Activated CD4-positive, alpha-beta T cell treated with anti-CD3 and anti-CD28 coated beads, Interleukin-2, amount 50 U/mL, for 16 hours (primary cell): ENCODE data around the gene STYK1.
A peak's percentile ranks its signal among the peaks of the same experiment; 100 is the strongest.

Source experiments
- DNase-seq: peaks from one replicate; pipeline ENCODE4 v3.0.0-alpha.2; 2020

STYK1 gene, protein sequence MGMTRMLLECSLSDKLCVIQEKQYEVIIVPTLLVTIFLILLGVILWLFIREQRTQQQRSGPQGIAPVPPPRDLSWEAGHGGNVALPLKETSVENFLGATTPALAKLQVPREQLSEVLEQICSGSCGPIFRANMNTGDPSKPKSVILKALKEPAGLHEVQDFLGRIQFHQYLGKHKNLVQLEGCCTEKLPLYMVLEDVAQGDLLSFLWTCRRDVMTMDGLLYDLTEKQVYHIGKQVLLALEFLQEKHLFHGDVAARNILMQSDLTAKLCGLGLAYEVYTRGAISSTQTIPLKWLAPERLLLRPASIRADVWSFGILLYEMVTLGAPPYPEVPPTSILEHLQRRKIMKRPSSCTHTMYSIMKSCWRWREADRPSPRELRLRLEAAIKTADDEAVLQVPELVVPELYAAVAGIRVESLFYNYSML

DNA sequence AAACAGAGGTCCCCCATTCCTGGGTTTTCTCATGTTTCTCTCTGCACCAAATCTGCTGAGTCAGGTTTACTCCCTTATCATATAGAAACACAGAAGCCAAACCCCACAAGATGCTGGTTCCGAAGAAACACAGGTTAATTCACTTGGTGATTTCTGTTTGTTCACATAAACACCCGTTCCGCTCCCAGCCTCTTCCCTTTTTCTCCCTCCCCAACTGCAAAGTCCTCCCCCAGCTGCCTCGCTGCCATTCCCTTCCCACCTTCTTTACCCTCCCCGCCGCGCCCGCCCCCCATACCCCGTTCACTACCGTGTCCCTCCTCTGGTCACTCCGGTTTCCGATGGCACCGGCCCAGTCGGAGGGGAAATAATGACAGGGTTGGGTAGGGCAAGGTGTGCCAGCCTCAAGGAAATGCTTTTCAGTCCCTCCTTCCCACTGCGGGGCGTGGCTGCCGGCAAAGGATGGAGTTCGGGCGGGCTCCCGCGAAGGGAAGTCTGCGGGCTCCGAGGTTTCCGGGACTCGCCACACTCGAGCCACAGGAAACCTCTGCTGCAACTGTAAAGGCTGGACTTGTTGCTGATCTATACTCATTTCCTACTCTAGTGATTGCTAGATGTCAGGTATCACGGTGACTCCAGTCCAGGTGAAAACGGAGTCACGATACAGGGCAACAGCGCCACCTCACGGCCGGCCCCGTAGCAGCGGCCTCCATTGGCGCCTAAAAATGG, at the start of gene STYK1:
TSS of gene STYK1 (minus strand) at position 394 of the 726 bp plus-strand sequence. CDS start 39,434 bp downstream, outside the sequence.
- DNase-seq, result peak; percentile 90

DNA sequence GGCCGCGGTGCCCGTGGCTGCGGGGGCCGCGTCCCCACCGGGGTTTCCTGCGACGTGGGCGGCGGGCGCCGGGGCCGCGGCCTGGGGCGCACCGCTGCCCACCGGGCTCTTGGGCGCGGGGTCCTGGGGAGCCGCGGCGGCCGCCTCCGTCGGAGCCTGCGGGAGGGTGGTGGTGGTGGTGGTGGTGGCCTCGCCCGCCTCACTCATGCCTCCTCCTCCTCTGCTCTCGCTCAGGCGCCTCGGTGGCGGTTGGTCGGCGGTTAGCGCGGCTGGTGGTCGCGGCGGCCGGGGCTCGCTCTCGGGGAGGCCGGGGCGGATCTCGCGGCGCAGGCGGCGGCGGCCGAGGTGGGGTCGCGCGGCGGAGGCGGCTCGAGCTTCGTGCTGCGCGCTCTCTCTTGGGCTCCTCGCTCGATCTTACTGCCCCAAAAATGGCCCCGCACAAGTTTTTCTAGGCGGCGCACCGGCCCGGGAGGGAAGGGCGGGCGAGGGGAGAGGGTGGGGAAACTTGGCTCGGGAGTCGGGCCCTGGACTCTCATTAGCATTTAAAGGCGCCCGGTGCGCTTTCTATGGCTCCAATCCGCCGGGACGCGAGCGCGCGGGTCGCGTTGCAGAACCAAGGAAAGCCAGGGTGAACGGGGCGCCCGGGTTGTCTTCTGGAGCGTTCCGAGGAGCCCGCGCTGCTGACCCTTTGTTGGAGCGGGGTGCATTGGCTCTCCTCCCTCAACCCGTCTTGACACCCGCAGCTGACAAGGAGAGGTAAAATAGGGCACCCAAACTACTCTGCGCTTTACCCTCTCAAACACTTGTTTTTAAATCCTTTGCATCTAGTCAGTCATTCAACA, 49.3 kb upstream of the STYK1 start, which contains the start of gene YBX3:
TSS of gene YBX3 (minus strand) at position 419 of the 842 bp plus-strand sequence. CDS start at position 207, 212 bp downstream.
- DNase-seq, result peak; percentile 74

DNA sequence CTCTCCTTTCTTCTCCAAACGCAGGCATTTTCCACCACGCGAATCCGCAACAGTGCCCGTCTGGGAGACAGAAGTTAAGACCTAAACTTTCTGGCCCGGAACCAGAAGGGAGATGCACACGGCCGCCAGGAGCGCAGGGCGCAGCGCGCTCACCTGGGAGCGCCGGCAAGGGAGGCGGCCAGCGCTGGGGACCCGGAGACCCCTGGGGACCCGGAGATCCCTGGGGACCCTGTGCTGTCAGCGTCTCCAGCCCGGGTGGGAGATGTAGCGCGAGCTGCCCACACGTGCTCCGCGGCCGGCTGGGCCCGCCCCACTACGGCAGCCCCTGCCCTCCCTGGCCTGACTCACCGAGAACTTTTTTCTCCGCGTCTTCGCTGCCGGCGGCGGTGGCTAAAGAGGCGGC, 48.7 kb upstream of the STYK1 start:
- DNase-seq, result peak; percentile 50

DNA sequence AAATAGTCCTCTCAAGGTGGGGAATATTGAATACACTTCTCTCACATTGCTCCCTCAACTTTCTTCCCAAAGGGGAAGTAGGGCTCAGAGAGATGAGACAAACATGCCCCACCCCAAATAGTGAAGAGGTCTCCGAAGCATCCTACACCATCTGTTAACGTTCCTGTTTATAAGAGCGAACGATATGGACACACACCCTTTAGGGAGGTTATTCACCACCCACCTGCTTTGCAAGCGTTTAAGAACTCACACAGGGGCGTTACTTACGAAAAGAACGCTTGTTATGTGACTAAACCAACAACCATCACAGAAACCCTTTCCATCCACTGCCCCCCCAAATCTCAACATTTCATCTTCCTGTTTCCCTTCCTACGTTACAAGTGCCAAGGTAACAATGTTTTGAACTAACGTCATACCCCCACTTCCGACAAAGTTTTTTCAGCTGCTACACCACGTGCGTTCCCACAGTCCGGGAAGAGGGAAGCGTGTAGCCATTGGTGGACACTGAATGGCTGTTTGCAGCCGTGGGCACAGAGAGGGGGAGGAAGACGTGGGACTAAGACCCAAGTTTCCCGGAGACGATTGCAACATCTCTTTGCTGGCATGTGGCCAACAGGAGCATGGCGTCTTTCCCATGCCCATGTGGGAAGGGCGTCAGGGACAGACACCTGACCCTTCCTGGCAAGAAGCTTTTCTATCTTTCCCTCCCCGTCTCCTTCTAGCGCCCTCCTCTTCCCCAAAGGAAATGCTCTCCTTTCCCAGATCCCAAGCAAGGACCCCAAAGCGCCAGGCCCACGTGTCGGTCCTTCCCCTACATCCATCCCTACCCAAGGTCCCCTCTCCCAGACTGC, 48.0 kb upstream of the STYK1 start:
- DNase-seq, result peak; percentile 75

DNA sequence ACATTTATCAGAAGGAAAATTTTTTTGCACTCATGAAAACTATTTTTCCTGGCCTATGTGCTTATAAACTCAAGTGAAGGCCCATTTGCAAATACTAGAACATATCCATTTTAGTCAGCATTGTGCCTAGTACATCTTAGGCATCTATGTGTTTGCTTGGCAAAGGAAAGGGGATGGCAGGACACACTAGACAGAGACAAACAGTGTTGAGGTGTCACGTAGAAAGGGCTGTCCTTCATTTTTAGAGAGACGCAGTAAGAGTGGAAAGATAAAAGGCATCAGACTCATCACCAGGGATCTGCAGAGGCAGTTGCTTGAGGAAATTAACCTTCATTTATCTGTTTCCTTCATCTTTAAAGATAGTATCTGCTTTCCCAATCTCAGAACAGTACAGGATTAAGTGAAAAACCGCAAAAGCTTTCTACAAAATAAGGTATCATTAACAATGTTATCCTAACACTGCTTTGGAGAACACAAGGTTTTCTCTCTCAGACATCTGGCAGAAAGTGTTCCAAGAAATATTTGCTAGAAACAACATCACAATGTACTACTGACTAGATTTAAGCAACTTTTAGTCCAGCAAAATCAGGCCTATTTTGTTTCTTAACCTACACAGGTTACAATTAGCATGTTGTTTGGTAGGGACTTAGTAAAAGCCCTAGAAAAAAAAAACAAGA, 47.3 kb upstream of the STYK1 start:
- no peak for DNase-seq

DNA sequence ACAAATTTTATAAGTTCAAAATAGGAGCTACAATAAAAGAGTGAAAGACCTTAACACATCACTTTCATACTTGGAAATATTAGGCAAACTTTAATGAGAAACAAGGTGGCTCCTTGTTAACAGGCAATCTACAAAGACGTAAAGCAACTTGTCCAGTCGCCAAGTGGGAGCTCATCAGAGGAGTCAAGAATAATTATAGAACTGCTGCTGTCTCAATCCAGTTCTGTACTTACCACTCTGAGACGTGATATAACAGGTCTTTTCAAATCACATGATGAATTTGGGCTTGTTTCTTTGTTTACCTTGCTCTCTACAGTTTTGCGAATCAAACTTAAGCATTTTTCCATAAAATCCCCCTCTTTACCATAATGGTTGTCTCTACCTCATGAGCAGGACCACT, 45.6 kb upstream of the STYK1 start:
- no peak for DNase-seq

DNA sequence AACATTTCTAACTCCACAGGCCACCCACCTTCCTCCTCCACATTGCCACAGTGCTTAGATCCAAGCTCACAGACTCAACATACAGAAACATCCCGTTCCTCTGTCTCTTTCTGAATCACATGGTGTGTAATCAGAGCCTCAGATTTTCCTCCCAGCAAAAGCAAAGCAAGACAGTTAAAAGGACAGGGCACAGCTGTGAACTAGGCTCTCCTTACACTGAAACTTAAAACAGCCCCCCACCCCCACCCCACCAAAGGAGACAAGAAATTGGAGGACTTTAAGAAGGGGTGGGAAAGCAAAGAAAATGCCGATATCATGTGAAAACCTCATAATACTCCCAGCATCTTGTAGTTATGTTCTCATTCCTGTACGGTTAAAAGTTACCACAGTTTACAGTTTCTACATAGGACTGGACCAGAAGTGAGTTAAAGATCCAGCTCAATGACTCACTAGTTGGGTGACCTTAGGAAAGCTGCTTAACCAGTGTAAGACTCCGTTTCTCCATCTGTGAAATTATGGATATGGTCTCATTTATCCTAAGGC, 44.5 kb upstream of the STYK1 start:
- DNase-seq, result no peak

DNA sequence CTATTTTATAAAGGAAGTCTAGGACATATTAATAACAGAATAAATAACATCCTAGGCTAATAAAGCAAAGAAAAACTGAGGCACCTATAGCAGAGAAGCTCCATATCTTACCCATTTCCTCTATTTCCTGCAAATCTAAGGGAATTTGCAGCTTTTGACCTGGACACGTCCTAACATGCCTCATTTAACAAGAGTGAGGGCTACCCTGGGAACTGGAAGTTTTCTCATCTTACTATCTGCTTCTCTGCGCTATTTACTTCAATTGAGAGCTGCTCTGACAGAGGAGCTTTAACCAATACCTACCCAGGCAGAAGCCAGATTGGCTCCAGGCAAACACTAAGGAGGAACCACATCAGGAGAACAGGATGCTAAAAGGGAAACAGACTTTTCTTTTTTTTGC, 43.6 kb upstream of the STYK1 start:
- DNase-seq, result no peak

DNA sequence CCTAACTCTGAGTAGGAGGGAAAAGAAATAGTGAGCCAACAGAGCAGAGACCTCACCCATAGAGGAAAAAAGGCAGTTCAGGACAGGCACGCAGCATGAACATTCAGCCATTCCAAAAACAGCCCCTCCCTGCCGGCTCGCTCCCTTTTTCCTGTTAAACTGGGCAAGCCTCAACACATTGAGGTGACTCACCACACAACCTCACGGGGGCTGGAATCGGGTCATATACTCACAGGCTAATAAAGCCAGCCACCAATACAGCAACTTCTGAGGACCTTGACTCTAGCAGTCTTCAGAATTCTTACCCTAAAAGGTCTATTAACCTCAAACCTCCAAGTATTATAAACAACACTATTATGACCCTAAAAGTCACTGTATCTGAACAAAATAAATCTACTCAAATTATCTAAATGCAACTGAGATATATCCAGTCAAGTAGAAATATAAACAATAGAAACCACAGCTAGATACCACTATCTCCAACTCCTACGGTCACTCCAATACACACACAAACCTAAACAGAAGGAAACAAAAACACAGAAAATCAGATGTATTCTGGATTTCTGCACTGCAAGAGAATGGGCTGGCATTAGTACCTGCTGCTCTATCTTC, 43.0 kb upstream of the STYK1 start:
- no peak for DNase-seq

DNA sequence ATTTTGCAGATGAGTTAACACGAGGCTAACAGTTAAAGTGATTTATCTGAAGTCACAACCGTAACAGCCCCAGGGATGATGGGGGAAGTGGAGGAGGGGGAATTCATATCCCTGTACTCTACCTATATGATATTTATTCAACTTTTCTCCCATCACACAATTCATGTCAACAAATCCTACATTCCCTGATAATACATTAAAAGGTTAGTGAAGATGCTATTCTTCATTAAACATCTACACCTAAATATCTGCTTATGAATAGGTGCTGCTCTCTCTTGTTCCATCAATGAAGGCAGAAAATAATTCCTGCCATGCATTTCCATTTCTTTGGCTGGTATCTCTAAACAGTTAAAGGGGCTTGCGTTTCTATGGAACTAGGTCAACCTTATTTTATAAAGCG, 42.4 kb upstream of the STYK1 start:
- DNase-seq, result no peak

DNA sequence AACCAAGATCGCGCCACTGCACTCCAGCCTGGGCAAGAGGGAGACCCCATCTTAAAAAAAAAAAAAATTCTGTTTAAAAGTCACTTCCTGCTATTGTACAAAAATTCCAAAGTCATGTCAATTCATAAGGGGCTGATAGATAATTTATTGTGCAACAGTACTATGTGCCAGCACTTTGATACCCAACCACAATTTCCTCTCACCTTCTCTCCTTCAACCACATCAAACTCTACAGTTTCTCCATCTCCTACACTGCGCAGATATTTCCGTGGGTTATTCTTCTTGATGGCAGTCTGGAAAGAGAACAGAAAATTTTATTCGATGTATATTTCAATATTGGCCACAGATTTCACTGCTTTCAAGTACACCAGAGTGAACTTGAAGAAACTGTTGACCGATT, 41.6 kb upstream of the STYK1 start:
- DNase-seq, result peak; percentile 10

DNA sequence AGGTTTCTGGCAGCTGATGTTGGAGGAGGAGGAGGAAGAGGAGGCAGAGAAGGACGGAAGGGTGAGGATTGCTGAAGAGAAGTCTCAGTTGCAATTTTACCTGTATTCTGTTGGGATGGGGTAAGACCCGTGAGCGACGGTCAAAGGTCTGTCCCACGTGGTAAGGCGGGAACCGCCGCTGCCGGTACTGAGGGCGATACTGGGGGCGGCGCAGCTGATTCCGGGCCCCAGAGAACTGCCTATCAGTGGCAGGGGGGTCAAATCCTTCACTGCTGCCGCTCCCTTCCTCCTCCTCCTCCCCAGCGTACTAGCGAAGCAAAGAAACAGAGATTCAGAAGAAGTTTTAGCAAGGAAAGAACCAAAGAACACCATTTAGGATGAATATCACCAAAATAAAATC, 36.0 kb upstream of the STYK1 start:
- no peak for DNase-seq

DNA sequence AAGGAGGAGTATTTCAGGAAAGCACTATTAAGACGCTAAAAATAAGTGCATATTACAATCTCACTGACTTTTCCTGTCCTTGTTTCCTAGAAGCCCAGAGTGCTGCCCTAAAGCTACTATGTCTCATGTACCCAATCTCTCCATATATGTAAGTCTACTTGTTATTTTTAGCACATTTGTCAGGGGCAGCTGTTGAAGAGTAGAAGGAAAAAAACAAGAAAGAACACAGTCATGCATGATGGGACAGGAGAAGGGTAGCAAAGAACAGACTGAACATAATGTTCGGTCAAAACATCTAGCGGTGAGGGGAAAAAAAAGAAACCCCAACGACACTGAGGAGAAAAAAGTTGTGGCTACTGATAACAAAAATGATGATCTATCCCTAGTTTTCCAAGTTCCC, 35.0 kb upstream of the STYK1 start:
- no peak for DNase-seq

DNA sequence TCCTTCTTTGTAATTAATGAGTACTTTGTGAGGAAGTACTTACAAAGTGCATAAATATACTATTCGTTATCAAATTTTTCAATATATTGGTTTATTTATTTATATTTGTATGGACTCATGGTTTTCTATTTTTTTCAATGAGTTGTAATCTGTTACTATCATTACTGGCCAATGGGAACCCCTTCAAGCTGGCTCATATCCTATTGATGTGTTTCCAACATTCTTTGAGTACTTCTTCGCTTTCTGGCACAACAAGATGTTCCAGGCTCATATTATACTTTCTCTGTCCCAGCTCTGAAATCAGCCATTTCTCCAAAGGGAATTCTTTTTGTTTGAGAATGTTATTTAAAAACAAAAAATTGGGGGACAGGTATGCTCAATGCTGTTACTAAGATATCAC, 31.8 kb upstream of the STYK1 start:
- no peak for DNase-seq

DNA sequence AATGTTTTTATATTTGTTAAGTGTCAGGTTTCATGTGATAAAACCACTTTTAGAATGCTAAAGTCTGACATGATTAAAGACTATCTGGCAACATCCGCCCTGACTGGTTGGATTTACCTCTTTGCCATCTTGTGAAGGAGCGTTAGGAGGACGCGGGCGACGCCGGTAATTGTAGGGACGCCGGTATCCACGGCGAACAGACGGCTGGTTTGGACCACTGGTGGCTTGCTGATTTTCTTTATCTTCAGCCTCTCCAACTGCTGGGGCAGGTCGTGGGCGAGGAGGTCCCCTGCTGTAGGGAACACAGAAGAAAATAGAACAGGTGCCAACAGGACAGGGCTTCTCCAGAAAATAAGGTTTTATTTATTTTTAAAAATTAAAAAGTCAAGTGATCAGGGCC, 28.0 kb upstream of the STYK1 start:
- no peak for DNase-seq

DNA sequence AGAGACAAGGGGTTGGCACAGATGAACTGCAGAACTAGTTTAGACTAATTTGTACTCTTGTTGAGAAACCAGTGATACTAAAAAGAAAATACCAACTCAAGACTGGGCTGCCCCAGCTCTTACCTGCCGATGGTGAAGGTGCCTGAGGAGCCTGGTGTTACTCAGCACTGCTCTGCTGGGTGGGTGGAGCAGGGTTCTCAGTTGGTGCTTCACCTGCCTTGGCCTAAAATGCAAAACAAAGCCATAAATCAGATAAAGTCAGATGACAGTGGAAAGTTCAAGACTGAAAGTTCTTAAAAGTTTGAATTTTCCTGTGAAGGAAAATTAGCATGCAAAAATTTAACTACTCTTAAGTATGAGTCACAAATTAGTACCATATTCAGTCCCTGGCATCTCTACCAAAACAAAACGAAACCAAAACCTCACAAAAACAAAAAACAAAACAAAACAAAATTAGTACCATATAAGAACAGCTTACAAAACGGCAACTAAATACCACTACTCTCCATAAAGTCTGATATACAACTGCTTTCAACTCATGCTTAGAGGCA, 27.4 kb upstream of the STYK1 start:
- DNase-seq, result peak; percentile 16

DNA sequence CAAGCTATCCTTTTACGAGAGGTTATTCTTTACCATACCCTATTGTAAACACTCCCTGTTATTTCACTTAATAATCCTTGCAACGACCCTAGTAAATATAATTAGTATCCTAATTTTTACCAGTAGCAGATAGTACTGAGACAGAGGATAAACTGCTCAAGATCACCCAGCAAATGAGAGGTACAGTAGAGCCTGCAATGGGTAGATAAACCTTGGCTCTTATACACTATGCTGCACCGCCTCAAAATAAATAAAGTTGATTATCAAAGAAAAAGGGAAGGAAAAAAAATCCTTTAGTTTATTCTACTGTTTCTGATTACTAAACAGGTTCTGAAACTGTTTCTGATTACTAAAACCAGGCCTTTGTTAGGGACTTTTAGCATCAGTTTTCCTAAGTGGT, 26.7 kb upstream of the STYK1 start:
- DNase-seq, result no peak

DNA sequence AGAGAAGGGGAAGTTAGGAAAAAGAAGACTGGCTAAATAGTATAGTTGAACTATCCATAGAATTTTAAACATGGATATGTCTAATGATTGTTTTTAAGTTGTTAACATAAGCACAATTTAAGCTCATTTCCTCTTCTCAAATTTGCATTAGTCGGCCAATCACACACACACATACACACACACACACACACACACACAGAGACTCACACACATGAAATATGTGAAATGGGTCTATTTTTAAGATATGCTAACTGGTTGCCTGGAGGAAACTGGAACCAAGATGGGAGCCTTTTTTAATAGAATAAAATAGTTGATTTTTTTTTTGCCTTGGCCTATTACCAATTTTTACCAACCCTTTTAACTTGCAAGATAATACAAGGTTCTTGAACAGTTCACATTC, 24.0 kb upstream of the STYK1 start:
- no peak for DNase-seq

DNA sequence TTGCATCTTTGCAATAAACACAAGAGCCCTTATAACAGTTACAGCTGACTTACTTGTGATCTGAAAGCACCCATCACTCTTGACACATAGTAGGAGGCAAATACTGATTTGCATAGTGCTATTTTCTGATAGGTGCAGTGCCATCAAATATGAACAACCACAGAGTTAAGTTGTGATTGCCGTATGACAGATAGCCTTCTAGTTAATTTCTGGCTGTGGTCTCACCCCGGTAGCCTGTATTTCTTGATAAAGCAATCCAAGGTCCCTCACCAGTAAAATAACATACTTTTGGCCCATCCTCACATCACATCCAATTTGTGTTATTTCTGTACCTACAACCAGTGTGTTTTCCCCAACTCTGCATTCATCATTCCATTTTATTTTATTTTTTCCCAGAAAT, 23.3 kb upstream of the STYK1 start:
- no peak for DNase-seq

DNA sequence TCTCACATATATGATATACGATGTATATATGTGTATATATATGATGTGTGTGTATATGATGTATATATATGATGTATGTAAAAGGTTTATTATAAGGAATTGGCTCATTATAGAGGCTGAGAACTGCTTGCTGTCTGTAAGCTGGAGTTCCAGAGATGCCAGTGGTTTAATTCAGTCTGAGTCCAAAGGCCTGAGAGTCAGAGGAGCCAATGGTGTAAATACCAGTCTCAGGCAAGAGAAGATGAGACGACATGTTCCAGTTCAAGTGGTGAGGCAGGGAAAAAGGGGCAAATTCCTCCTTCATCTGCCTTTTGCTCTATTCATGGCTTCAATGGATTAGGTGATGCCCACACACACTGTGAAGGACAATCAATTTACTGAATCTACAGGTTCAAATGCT, 17.1 kb upstream of the STYK1 start:
- DNase-seq, result no peak

DNA sequence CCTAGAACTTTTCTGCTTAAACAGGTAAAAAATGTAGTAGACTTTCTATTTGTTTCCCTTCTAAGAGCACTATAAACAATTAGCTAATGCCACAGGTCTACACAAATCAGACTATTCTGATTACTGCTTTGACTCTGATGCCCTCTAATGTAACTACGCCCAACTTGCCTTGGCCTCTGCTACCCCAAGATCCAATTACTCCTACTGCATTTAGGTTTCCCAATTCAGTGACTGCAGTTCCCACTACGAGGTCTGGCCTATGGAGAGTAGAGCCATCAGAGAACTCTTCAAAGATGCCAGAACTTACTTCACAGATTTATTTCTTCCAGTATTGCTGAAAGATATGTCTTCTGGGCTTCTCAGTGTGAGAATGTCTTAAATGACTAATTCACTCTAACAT, 15.3 kb upstream of the STYK1 start:
- DNase-seq, result no peak
